Measurements from ENCODE around the gene CAMK1D. TPM values are rescaled to one million over a fixed set of nuclear protein-coding genes. Genes with fewer than 3 reads are reported as not detected.

CAMK1D gene
- total RNA-seq, 2 experiments from 2014 or later = 19.0 to 25.6 TPM

DNA sequence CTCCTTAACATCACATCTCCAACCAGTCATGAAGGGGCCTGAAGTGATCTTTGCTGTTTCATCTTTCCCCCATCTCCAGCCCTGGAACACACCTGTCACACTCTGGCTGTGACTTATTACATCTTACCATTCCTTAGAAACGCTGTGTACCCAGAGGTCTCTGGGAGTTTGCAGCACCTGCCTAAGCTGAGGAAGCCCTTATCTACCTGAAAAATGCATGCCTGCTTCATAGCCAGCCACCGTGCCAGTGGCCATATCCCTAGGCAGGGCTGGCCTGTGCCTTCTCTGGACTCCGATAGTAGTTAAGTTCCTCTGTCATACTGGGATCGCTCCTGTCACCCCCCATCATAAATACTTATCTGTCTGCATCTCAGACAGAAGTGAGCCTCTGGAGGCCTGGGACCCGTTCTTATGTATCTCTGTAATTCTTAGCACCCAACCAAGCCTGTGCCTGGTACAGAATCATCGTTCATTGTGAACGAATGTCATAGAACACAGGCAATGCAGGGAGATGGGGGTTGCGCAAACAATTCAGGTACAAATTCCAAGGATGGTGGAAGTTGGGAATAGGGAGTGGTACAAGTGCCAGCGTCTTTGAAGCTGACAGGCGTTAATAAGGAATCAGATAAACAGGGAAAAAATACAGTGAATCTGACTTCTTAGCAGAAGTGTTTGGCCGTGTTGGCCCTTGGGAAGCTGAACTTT, 254.6 kb downstream of the CAMK1D start:
- BruUV-seq (replicated peaks) = no TSS peak
- intact Hi-C loops (cut with micrococcal nuclease; ENCODE audit: unreplicated experiment) = no loop called here
- no peaks in the 10 kb centered on the region for H3K79me2 ChIP-seq (ENCODE audit: insufficient read depth, low read depth, low read length)

DNA sequence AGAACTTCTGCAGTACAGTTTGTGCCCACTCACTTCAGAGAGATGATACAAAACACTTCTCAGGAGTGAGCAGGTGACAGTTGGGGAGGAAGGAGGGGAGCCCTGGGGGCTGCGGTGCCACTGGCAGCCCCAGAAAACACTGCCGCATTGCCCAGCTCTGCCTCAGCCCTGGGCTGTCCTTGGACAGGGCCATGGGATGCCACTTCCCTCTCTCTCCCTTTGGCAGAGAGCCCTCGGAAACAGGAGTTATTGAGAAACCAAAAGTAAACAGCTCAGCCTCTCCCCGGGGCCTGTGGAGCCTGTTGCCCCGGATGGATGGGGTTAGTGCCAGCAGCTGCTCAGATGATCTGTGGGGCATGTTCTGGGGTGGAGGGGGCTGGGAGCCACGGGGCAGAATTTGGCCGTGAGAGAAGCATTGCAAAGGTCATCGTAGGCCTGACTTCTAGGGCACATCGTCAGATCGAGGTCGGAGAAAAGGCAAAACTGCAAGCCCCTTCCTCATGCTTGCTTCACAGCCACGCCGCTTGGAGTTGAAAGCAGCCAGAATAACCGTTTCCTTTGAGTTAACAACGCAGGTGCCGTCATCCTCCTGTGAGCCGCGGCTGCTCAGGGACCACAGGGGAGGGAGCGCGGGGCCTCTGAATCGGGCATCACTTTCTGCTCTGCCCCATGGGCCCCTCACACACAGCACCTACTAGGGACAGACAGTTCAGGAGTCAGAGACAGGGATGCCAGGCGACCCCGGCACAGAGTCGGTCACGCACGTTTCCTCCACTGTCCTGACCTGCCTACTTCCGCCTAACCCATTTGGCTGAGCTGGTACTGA, 256.4 kb downstream of the CAMK1D start:
- Histone ChIP-seq H3K4me3 (ENCODE audit: low read depth, low read length, poor library complexity, severe bottlenecking) (peak overlapping the region; percentile 59), H3K79me2 (ENCODE audit: insufficient read depth, low read depth, low read length) (no peaks in the 10 kb centered on the region), H3K9me2 (ENCODE audit: insufficient read depth, low read length) (no peaks in the 10 kb centered on the region), H2AFZ (ENCODE audit: low read length) (peak overlapping the region; percentile 81), H3K27ac (ENCODE audit: low read depth, low read length, poor library complexity, severe bottlenecking) (peak overlapping the region; percentile 80), H3K9me3 (ENCODE audit: low read length) (no peaks in the 10 kb centered on the region), H3K4me2 (ENCODE audit: low read length) (peak overlapping the region; percentile 89), H3K36me3 (ENCODE audit: insufficient read depth, low read length) (no peaks in the 10 kb centered on the region), H4K20me1 (ENCODE audit: insufficient read depth, low read length) (no peaks in the 10 kb centered on the region), H3K4me1 (ENCODE audit: insufficient read depth, low read length, poor library complexity, severe bottlenecking) (peaks cover 23% of the 10 kb centered on the region)
- ChIA-PET CTCF (ENCODE audit: unreplicated experiment) (no interaction called here), POLR2A (no interaction called here)
- intact Hi-C loops (cut with micrococcal nuclease; ENCODE audit: unreplicated experiment) = no loop called here
- DNase-seq (ENCODE audit: low spot score) = peak; percentile 84
- TF ChIP-seq, protein P1, sequence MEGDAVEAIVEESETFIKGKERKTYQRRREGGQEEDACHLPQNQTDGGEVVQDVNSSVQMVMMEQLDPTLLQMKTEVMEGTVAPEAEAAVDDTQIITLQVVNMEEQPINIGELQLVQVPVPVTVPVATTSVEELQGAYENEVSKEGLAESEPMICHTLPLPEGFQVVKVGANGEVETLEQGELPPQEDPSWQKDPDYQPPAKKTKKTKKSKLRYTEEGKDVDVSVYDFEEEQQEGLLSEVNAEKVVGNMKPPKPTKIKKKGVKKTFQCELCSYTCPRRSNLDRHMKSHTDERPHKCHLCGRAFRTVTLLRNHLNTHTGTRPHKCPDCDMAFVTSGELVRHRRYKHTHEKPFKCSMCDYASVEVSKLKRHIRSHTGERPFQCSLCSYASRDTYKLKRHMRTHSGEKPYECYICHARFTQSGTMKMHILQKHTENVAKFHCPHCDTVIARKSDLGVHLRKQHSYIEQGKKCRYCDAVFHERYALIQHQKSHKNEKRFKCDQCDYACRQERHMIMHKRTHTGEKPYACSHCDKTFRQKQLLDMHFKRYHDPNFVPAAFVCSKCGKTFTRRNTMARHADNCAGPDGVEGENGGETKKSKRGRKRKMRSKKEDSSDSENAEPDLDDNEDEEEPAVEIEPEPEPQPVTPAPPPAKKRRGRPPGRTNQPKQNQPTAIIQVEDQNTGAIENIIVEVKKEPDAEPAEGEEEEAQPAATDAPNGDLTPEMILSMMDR (conservative IDR thresholded peaks at IDR 0.05; ENCODE audit: low read length) = no peak
- no peak for TF ChIP-seq EZH2phosphoT487 (IDR thresholded peaks at IDR 0.05; ENCODE audit: borderline replicate concordance, low read depth, low read length)
- no TSS peak for BruUV-seq (replicated peaks)

More for the DNA sequence above, 254.6 kb downstream of the CAMK1D start:
- Histone ChIP-seq H3K4me3 (ENCODE audit: low read depth, low read length, poor library complexity, severe bottlenecking) (no peak overlapping the region), H3K4me1 (ENCODE audit: insufficient read depth, low read length, poor library complexity, severe bottlenecking) (peaks cover 23% of the 10 kb centered on the region), H3K9me2 (ENCODE audit: insufficient read depth, low read length) (no peaks in the 10 kb centered on the region), H3K9me3 (ENCODE audit: low read length) (no peaks in the 10 kb centered on the region), H2AFZ (ENCODE audit: low read length) (no peak overlapping the region), H3K27ac (ENCODE audit: low read depth, low read length, poor library complexity, severe bottlenecking) (no peak overlapping the region), H3K4me2 (ENCODE audit: low read length) (no peak overlapping the region), H4K20me1 (ENCODE audit: insufficient read depth, low read length) (no peaks in the 10 kb centered on the region), H3K36me3 (ENCODE audit: insufficient read depth, low read length) (no peaks in the 10 kb centered on the region)
- TF ChIP-seq EZH2phosphoT487 (IDR thresholded peaks at IDR 0.05; ENCODE audit: borderline replicate concordance, low read depth, low read length) = no peak
- TF ChIP-seq, protein P1 (conservative IDR thresholded peaks at IDR 0.05; ENCODE audit: low read length) = no peak
- no peak for DNase-seq (ENCODE audit: low spot score)
- ChIA-PET CTCF (ENCODE audit: unreplicated experiment) (no interaction called here), POLR2A (no interaction called here)

DNA sequence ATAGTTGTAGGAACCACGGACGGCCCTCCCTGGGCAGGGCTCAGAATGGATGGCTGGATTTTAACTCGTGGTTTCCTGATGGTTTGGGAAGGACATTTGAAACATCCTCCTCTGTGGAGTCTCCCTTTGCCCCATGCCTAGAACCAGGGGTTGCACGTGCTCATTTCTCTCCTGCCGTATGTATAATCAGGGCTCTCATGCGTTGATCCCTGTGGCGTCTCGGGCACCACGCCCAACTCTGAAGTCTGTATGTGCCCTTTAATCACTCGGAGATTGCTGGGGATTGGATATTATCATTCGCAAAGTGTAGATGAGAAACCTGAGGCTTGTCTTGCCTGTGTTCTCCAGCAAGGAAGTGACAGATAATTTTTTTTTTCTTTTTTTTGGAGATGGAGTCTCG, 257.1 kb downstream of the CAMK1D start:
- Histone ChIP-seq H3K4me1 (ENCODE audit: insufficient read depth, low read length, poor library complexity, severe bottlenecking) (peaks cover 23% of the 10 kb centered on the region), H4K20me1 (ENCODE audit: insufficient read depth, low read length) (no peaks in the 10 kb centered on the region), H2AFZ (ENCODE audit: low read length) (peak overlapping the region; percentile 81), H3K4me3 (ENCODE audit: low read depth, low read length, poor library complexity, severe bottlenecking) (peak overlapping the region; percentile 59), H3K9me2 (ENCODE audit: insufficient read depth, low read length) (no peaks in the 10 kb centered on the region), H3K36me3 (ENCODE audit: insufficient read depth, low read length) (no peaks in the 10 kb centered on the region), H3K9me3 (ENCODE audit: low read length) (no peaks in the 10 kb centered on the region), H3K79me2 (ENCODE audit: insufficient read depth, low read depth, low read length) (no peaks in the 10 kb centered on the region), H3K27ac (ENCODE audit: low read depth, low read length, poor library complexity, severe bottlenecking) (peak overlapping the region; percentile 80), H3K4me2 (ENCODE audit: low read length) (peak overlapping the region; percentile 89)
- intact Hi-C loops (cut with micrococcal nuclease; ENCODE audit: unreplicated experiment) = no loop called here
- no peak for TF ChIP-seq EZH2phosphoT487 (IDR thresholded peaks at IDR 0.05; ENCODE audit: borderline replicate concordance, low read depth, low read length)
- TF ChIP-seq, protein P1 (conservative IDR thresholded peaks at IDR 0.05; ENCODE audit: low read length) = no peak
- POLR2A ChIA-PET = no interaction called here
- DNase-seq (ENCODE audit: low spot score) = no peak
- no TSS peak for BruUV-seq (replicated peaks)
- CTCF ChIA-PET (ENCODE audit: unreplicated experiment) = no interaction called here

All from OCI-LY7 (cell line).